ENCODE measurements around the gene ZSWIM6. TPM values are rescaled to one million over a fixed set of nuclear protein-coding genes. Genes with fewer than 3 reads are reported as not detected.

Gene ZSWIM6
- total RNA-seq, 2 experiments from 2014 or later, result 0.06 to 0.17 TPM

- Histone ChIP-seq H3K4me1 (ENCODE audit: insufficient read depth, low read length, poor library complexity, severe bottlenecking) (no peaks in the 10 kb centered on the region), H3K4me2 (ENCODE audit: low read length) (no peak overlapping the region), H3K36me3 (ENCODE audit: insufficient read depth, low read length) (no peaks in the 10 kb centered on the region), H3K79me2 (ENCODE audit: insufficient read depth, low read depth, low read length) (no peaks in the 10 kb centered on the region), H3K9me2 (ENCODE audit: insufficient read depth, low read length) (no peaks in the 10 kb centered on the region), H4K20me1 (ENCODE audit: insufficient read depth, low read length) (no peaks in the 10 kb centered on the region), H3K27ac (ENCODE audit: low read depth, low read length, poor library complexity, severe bottlenecking) (no peak overlapping the region), H3K9me3 (ENCODE audit: low read length) (no peaks in the 10 kb centered on the region), H3K4me3 (ENCODE audit: low read depth, low read length, poor library complexity, severe bottlenecking) (no peak overlapping the region), H2AFZ (ENCODE audit: low read length) (no peak overlapping the region)
- POLR2A ChIA-PET, result interaction anchor here (0.6 to 1.5 kb wide), 2 partner anchors 11 to 385 kb away, joined by 3 to 5 read pairs; no protein-coding TSS in a partner anchor
- intact Hi-C loops (cut with micrococcal nuclease; ENCODE audit: unreplicated experiment), result no loop called here
- BruUV-seq (replicated peaks), result no TSS peak
- DNase-seq (ENCODE audit: low spot score), result no peak
- CTCF ChIA-PET (ENCODE audit: unreplicated experiment), result no interaction called here
- no peak for TF ChIP-seq CTCF (conservative IDR thresholded peaks at IDR 0.05; ENCODE audit: low read length)
- no peak for TF ChIP-seq EZH2phosphoT487 (IDR thresholded peaks at IDR 0.05; ENCODE audit: borderline replicate concordance, low read depth, low read length)
These were observed 14.5 kb downstream of the ZSWIM6 start for GRCh38 chr5:61346511-61346910.

- intact Hi-C loops (cut with micrococcal nuclease; ENCODE audit: unreplicated experiment), result no loop called here
- no peak for TF ChIP-seq EZH2phosphoT487 (IDR thresholded peaks at IDR 0.05; ENCODE audit: borderline replicate concordance, low read depth, low read length)
- no peak overlapping the region for H3K4me3 ChIP-seq (ENCODE audit: low read depth, low read length, poor library complexity, severe bottlenecking)
- no peaks in the 10 kb centered on the region for H3K9me3 ChIP-seq (ENCODE audit: low read length)
- no peaks in the 10 kb centered on the region for H3K36me3 ChIP-seq (ENCODE audit: insufficient read depth, low read length)
- no peaks in the 10 kb centered on the region for H3K4me1 ChIP-seq (ENCODE audit: insufficient read depth, low read length, poor library complexity, severe bottlenecking)
- H2AFZ ChIP-seq (ENCODE audit: low read length), result no peak overlapping the region
- no peak overlapping the region for H3K4me2 ChIP-seq (ENCODE audit: low read length)
- H3K27ac ChIP-seq (ENCODE audit: low read depth, low read length, poor library complexity, severe bottlenecking), result no peak overlapping the region
- BruUV-seq (replicated peaks), result no TSS peak
- POLR2A ChIA-PET, result interaction anchor here (0.6 to 1.5 kb wide), 2 partner anchors 11 to 386 kb away, joined by 3 to 5 read pairs; no protein-coding TSS in a partner anchor
- DNase-seq (ENCODE audit: low spot score), result no peak
- CTCF ChIA-PET (ENCODE audit: unreplicated experiment), result interaction anchor here (0.6 kb wide), 1 partner anchor 109 kb away, joined by 3 read pairs; no protein-coding TSS in a partner anchor
- H3K79me2 ChIP-seq (ENCODE audit: insufficient read depth, low read depth, low read length), result no peaks in the 10 kb centered on the region
- no peaks in the 10 kb centered on the region for H3K9me2 ChIP-seq (ENCODE audit: insufficient read depth, low read length)
- H4K20me1 ChIP-seq (ENCODE audit: insufficient read depth, low read length), result no peaks in the 10 kb centered on the region
These were observed 15.0 kb downstream of the ZSWIM6 start for GRCh38 chr5:61347080-61347479.

GRCh38 chr5:61348447-61348846 is 16.4 kb downstream of the ZSWIM6 start:
- no peak overlapping the region for H3K4me2 ChIP-seq (ENCODE audit: low read length)
- no peaks in the 10 kb centered on the region for H3K9me2 ChIP-seq (ENCODE audit: insufficient read depth, low read length)
- no peak for DNase-seq (ENCODE audit: low spot score)
- no peaks in the 10 kb centered on the region for H3K79me2 ChIP-seq (ENCODE audit: insufficient read depth, low read depth, low read length)
- intact Hi-C loops (cut with micrococcal nuclease; ENCODE audit: unreplicated experiment), result no loop called here
- no peaks in the 10 kb centered on the region for H4K20me1 ChIP-seq (ENCODE audit: insufficient read depth, low read length)
- BruUV-seq (replicated peaks), result no TSS peak
- ChIA-PET POLR2A (no interaction called here), CTCF (ENCODE audit: unreplicated experiment) (no interaction called here)
- no peak overlapping the region for H3K4me3 ChIP-seq (ENCODE audit: low read depth, low read length, poor library complexity, severe bottlenecking)
- no peaks in the 10 kb centered on the region for H3K4me1 ChIP-seq (ENCODE audit: insufficient read depth, low read length, poor library complexity, severe bottlenecking)
- no peaks in the 10 kb centered on the region for H3K9me3 ChIP-seq (ENCODE audit: low read length)
- no peak for TF ChIP-seq EZH2phosphoT487 (IDR thresholded peaks at IDR 0.05; ENCODE audit: borderline replicate concordance, low read depth, low read length)
- TF ChIP-seq CTCF (conservative IDR thresholded peaks at IDR 0.05; ENCODE audit: low read length), result no peak
- no peak overlapping the region for H3K27ac ChIP-seq (ENCODE audit: low read depth, low read length, poor library complexity, severe bottlenecking)
- H2AFZ ChIP-seq (ENCODE audit: low read length), result no peak overlapping the region
- H3K36me3 ChIP-seq (ENCODE audit: insufficient read depth, low read length), result no peaks in the 10 kb centered on the region
